ENCODE data around the gene HK1. TPM values are rescaled to one million over a fixed set of nuclear protein-coding genes. Genes with fewer than 3 reads are reported as not detected.

The HK1 gene
- total and polyA plus RNA-seq, 2 of the 4 experiments (the other 2 are of a cell fraction): 53.7 to 90.5 TPM

- Histone ChIP-seq H3K23ac (ENCODE audit: low read depth, low read length) (no peak overlapping the region), H3K4me2 (ENCODE audit: low read depth, low read length) (no peak overlapping the region), H3K4ac (ENCODE audit: low read depth, low read length) (no peak overlapping the region), H4K20me1 (ENCODE audit: insufficient read depth, low read length) (no peaks in the 10 kb centered on the region), H3K56ac (ENCODE audit: extremely low read depth, insufficient read depth, low read length) (no peak overlapping the region), H3K4me1 (ENCODE audit: control insufficient read depth, insufficient read depth, low read length) (no peaks in the 10 kb centered on the region), H2AK9ac (replicated peaks; ENCODE audit: low read depth, low read length, poor library complexity) (no peak overlapping the region), H3K9me1 (ENCODE audit: insufficient read depth, low read length) (no peaks in the 10 kb centered on the region), H4K5ac (ENCODE audit: low read depth, low read length) (no peak overlapping the region), H4K91ac (ENCODE audit: insufficient read depth, low read depth, low read length) (no peak overlapping the region), H3K4me3 (ENCODE audit: insufficient read depth, low read depth, low read length) (no peak overlapping the region), H2AK5ac (ENCODE audit: low read depth, low read length) (no peak overlapping the region), H3K9me3 (ENCODE audit: control insufficient read depth, insufficient read depth, low read length) (peaks cover 4% of the 10 kb centered on the region), H3K14ac (replicated peaks; ENCODE audit: low read depth, low read length) (no peak overlapping the region), H3K18ac (ENCODE audit: low read depth, low read length) (no peak overlapping the region), H2AFZ (replicated peaks; ENCODE audit: low read length, poor library complexity) (no peak overlapping the region), H3K36me3 (ENCODE audit: control insufficient read depth, insufficient read depth, low read length) (no peaks in the 10 kb centered on the region), H2BK15ac (ENCODE audit: low read depth, low read length) (no peak overlapping the region), H4K8ac (ENCODE audit: low read depth in 2 of 2, low read length in 2 of 2) (no peak overlapping the region), H2BK120ac (ENCODE audit: low read depth, low read length) (no peak overlapping the region), H3K9ac (ENCODE audit: low read depth, low read length) (no peak overlapping the region), H2BK20ac (ENCODE audit: low read depth, low read length) (no peak overlapping the region), H2BK5ac (ENCODE audit: low read depth, low read length, poor library complexity, severe bottlenecking) (no peak overlapping the region), H3K27me3 (ENCODE audit: control insufficient read depth, insufficient read depth, low read length) (peaks cover 14% of the 10 kb centered on the region), H3K79me1 (ENCODE audit: low read depth in 1 of 2, low read length in 2 of 2) (no peaks in the 10 kb centered on the region), H3K27ac (ENCODE audit: insufficient read depth, low read length) (no peak overlapping the region)
- BruUV-seq (replicated peaks): no TSS peak
- ATAC-seq (ENCODE audit: low read depth) (no peak), DNase-seq (no peak)
- no CpG with 5 or more reads among the region's 4 CpGs for WGBS, 2 experiments (ENCODE audit: extremely low coverage in 2 of 2, insufficient read length in 1 of 2)
- POLR2A ChIA-PET (ENCODE audit: unreplicated experiment): no interaction called here
- intact Hi-C loops (cut with micrococcal nuclease): loop anchor here (5.0 kb wide), 1 partner anchor 40 kb away; no protein-coding TSS in a partner anchor
- dilution Hi-C loops (cut with HindIII; ENCODE audit: low sequenced_read_pairs, unreplicated experiment): no loop called here
- in situ Hi-C loops (cut with MboI; ENCODE audit: low sequenced_read_pairs): no loop called here
- CTCF ChIA-PET: no interaction called here
- no peak for TF ChIP-seq MXI1 (IDR thresholded peaks at IDR 0.05; ENCODE audit: borderline replicate concordance, low read depth, low read length)
- TF ChIP-seq SMC3 (IDR thresholded peaks at IDR 0.05; ENCODE audit: low read depth, low read length): no peak
- TF ChIP-seq ELK1 (IDR thresholded peaks at IDR 0.05; ENCODE audit: borderline replicate concordance, low read depth, low read length): no peak
- no peak for TF ChIP-seq NFE2L2 (IDR thresholded peaks at IDR 0.05; ENCODE audit: low read depth, low read length)
- TF ChIP-seq CHD1 (IDR thresholded peaks at IDR 0.05; ENCODE audit: low read depth, low read length): no peak
- TF ChIP-seq USF2 (IDR thresholded peaks at IDR 0.05; ENCODE audit: low read depth, low read length): no peak
- no peak for TF ChIP-seq RAD21 (IDR thresholded peaks at IDR 0.05; ENCODE audit: low read length)
- TF ChIP-seq CEBPB (IDR thresholded peaks at IDR 0.05; ENCODE audit: low read depth, low read length): no peak
- no peak for TF ChIP-seq BHLHE40 (IDR thresholded peaks at IDR 0.05; ENCODE audit: low read depth, low read length)
- no peak for TF ChIP-seq CTCF (conservative IDR thresholded peaks at IDR 0.05; ENCODE audit: low read depth, low read length)
- no peak for TF ChIP-seq POLR2A (IDR thresholded peaks at IDR 0.05; ENCODE audit: low read depth, low read length)
- TF ChIP-seq RCOR1 (IDR thresholded peaks at IDR 0.05; ENCODE audit: insufficient replicate concordance, low read length): no peak
- TF ChIP-seq FOS (IDR thresholded peaks at IDR 0.05; ENCODE audit: low read depth, low read length): no peak
Observed at GRCh38 chr10:69307434-69307833, 29.1 kb downstream of the HK1 start.
